ENCODE measurements around the gene PANX1.

Gene PANX1

DNA sequence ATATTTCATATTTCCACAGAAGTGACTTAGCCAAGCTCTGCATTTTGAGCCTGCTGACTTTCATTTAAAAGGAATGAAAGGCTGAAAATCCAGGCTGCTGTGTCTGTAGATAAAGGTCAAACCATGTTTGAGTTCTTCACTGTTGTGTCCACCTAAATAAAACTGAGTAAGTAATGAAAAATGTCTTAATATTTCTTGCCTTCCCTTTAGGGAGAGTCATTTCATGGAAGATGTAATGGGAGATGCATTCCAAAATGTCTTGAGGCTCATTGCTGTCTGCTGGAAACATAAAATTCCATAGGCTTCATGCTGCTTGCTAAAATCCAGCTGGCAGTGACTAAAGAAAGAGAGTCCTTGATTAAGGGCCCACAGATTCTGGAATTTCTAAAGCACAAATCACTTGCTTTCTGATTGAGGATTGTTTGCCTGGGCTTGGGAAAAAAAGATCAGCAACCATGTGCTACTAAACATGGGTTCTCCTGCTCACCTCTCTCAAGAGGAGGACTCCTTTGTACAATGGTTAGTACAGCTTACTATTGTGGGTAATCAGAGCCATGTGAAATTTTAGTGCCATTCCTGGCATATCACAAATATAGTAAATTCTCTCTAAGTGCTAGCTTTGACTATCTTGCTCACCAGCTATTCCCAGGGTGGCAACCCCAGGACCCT lies 56.9 kb downstream of the PANX1 start:
- Histone ChIP-seq H3K4me1 (ENCODE audit: control insufficient read depth, insufficient read depth, low read length, poor library complexity, severe bottlenecking) (no peaks in the 10 kb centered on the region), H3K4me3 (ENCODE audit: extremely low read depth, insufficient read depth, low read length, poor library complexity, severe bottlenecking) (no peak overlapping the region), H3K27ac (ENCODE audit: low read depth, low read length, severe bottlenecking) (no peak overlapping the region), H3K9me3 (ENCODE audit: control insufficient read depth, low read length) (no peaks in the 10 kb centered on the region), H3K36me3 (ENCODE audit: control insufficient read depth, insufficient read depth, low read length) (peaks cover 15% of the 10 kb centered on the region)

DNA sequence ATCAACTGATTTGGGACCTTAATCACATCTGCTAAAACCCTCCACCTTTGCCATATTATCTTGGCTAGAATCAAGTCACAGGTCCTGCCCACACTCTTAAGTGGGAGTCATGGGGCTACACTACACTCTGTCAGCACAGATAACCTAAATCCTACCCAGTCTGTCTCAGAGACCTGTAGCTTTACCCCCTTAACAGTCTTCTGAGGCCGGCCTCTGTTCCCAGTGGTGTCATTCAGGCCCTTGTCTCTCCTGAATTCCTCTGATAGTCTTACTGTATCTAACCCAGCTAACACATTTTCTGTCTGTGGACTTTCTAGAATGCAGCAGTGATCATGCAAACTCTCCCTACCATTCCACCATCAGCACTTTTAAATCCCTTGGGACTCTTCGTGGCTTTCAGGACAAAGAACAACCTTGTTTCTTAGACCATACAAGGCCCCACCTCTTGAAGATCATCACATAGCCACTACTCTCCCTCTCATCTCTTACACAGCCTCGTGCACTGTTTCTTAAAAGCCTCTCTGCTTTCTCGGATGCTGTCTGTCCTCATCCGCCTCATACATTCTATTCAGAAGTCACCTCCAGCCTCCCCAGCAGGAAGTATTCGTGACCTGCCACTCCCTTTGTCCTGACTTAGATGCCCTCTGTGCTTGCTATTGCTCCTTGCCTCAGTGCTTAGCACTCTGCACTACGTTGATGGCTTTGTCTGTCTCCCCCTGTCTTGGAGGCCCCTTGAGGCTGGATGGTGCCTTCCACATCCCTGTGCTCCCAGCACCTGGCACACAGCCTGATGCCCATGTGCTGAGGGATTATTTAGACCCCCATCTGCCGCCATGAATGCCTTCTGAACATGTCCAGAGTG lies 57.9 kb downstream of the PANX1 start:
- H3K4me1 ChIP-seq (ENCODE audit: control insufficient read depth, insufficient read depth, low read length, poor library complexity, severe bottlenecking), result no peaks in the 10 kb centered on the region
- H3K4me3 ChIP-seq (ENCODE audit: extremely low read depth, insufficient read depth, low read length, poor library complexity, severe bottlenecking), result no peak overlapping the region
- peaks cover 5% of the 10 kb centered on the region for H3K36me3 ChIP-seq (ENCODE audit: control insufficient read depth, insufficient read depth, low read length)
- 83% methylated on average over 8 of the region's 8 CpGs for WGBS, 2 experiments (ENCODE audit: insufficient coverage in 2 of 2)
- no peaks in the 10 kb centered on the region for H3K9me3 ChIP-seq (ENCODE audit: control insufficient read depth, low read length)
- no peak overlapping the region for H3K27ac ChIP-seq (ENCODE audit: low read depth, low read length, severe bottlenecking)

GRCh38 chr11:94193288-94193687 lies 64.6 kb downstream of the PANX1 start:
- H3K27ac ChIP-seq (ENCODE audit: low read depth, low read length, severe bottlenecking), result no peak overlapping the region
- WGBS, 2 experiments (ENCODE audit: insufficient coverage in 2 of 2), result 75 to 89% methylated on average over 1 of the region's 1 CpG

DNA sequence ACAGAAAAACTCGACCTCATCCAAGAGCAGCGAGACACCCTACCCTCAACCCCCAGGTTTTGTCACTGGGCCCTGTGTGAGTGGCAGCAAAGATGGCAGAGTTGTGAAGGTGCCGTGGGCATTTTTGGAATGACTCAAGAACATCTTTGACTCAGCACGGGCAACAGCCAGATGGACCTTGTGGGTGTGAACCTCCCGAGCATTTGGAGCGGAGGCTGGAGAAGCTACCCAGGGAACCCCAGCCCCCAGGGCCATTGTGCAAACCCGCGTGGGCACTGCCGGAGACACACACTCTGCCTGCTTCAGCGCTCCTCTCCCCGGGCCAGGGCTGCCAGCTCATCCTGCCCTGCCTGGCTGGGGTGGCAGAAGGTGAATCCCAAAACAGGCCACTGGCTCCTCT lies 66.1 kb downstream of the PANX1 start:
- Histone ChIP-seq H3K9me3 (ENCODE audit: control insufficient read depth, low read length) (no peaks in the 10 kb centered on the region), H3K4me3 (ENCODE audit: extremely low read depth, insufficient read depth, low read length, poor library complexity, severe bottlenecking) (no peak overlapping the region), H3K4me1 (ENCODE audit: control insufficient read depth, insufficient read depth, low read length, poor library complexity, severe bottlenecking) (no peaks in the 10 kb centered on the region), H3K27ac (ENCODE audit: low read depth, low read length, severe bottlenecking) (no peak overlapping the region), H3K36me3 (ENCODE audit: control insufficient read depth, insufficient read depth, low read length) (no peaks in the 10 kb centered on the region)
- 92% methylated on average over 8 to 9 of the region's 11 CpGs for WGBS, 2 experiments (ENCODE audit: insufficient coverage in 2 of 2)

More at GRCh38 chr11:94193288-94193687, 64.6 kb downstream of the PANX1 start:
- H3K9me3 ChIP-seq (ENCODE audit: control insufficient read depth, low read length), result no peaks in the 10 kb centered on the region
- no peaks in the 10 kb centered on the region for H3K4me1 ChIP-seq (ENCODE audit: control insufficient read depth, insufficient read depth, low read length, poor library complexity, severe bottlenecking)
- no peaks in the 10 kb centered on the region for H3K36me3 ChIP-seq (ENCODE audit: control insufficient read depth, insufficient read depth, low read length)
- no peak overlapping the region for H3K4me3 ChIP-seq (ENCODE audit: extremely low read depth, insufficient read depth, low read length, poor library complexity, severe bottlenecking)

DNA sequence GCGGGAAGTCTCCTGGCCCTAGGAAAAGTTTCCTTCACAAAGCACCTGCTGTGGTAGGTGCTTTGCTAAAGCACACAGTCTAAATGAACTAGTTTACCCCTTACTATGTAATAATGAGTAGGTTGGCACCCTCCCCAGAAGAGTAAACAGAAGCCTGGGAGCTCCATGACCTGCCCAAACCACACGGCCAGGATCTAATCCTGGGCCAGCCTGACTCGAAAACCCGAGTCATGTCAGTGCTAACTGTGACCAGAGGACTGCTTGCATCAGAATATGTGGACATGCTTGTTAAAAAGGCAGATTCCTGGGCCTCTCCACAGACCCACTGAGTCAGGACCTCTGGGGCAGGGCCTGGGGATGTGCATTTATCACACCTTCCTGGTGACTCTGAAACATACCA lies 67.7 kb downstream of the PANX1 start:
- H3K36me3 ChIP-seq (ENCODE audit: control insufficient read depth, insufficient read depth, low read length), result no peaks in the 10 kb centered on the region
- 93% methylated on average over 3 to 4 of the region's 4 CpGs for WGBS, 2 experiments (ENCODE audit: insufficient coverage in 2 of 2)

DNA sequence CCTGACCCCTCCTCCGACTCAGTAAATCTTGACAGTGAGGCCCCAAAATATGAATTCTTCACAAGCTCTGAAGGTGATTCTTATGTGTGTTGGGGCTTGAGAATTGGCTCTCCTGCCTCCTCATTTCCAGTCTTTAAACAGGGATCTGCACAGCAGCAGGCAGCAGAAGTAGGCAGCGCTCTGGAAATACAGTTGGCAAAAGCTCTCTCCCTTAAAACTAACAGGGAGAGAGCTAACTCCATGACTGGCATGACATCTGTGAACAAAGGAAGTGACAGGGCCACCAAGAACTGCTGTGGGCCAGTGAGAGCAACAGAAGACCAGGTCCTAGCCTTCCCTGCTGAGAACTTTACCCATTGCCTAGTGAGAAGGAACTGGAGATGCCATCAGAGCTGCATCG lies 70.1 kb downstream of the PANX1 start:
- Histone ChIP-seq H3K4me1 (ENCODE audit: control insufficient read depth, insufficient read depth, low read length, poor library complexity, severe bottlenecking) (no peaks in the 10 kb centered on the region), H3K9me3 (ENCODE audit: control insufficient read depth, low read length) (no peaks in the 10 kb centered on the region), H3K27ac (ENCODE audit: low read depth, low read length, severe bottlenecking) (no peak overlapping the region), H3K4me3 (ENCODE audit: extremely low read depth, insufficient read depth, low read length, poor library complexity, severe bottlenecking) (no peak overlapping the region), H3K36me3 (ENCODE audit: control insufficient read depth, insufficient read depth, low read length) (no peaks in the 10 kb centered on the region)
- WGBS, 2 experiments (ENCODE audit: insufficient coverage in 2 of 2), result 80% methylated on average over 2 of the region's 3 CpGs; no CpG with 5 or more reads in 1 of the 2 experiments

More for the DNA sequence above, 67.7 kb downstream of the PANX1 start:
- Histone ChIP-seq H3K4me3 (ENCODE audit: extremely low read depth, insufficient read depth, low read length, poor library complexity, severe bottlenecking) (no peak overlapping the region), H3K4me1 (ENCODE audit: control insufficient read depth, insufficient read depth, low read length, poor library complexity, severe bottlenecking) (no peaks in the 10 kb centered on the region), H3K27ac (ENCODE audit: low read depth, low read length, severe bottlenecking) (no peak overlapping the region), H3K9me3 (ENCODE audit: control insufficient read depth, low read length) (no peaks in the 10 kb centered on the region)

GRCh38 chr11:94199136-94200130 lies 70.8 kb downstream of the PANX1 start:
- H3K4me1 ChIP-seq (ENCODE audit: control insufficient read depth, insufficient read depth, low read length, poor library complexity, severe bottlenecking), result no peaks in the 10 kb centered on the region
- H3K4me3 ChIP-seq (ENCODE audit: extremely low read depth, insufficient read depth, low read length, poor library complexity, severe bottlenecking), result no peak overlapping the region
- 63 to 94% methylated on average over 2 to 3 of the region's 5 CpGs for WGBS, 2 experiments (ENCODE audit: insufficient coverage in 2 of 2)
- H3K36me3 ChIP-seq (ENCODE audit: control insufficient read depth, insufficient read depth, low read length), result no peaks in the 10 kb centered on the region
- no peaks in the 10 kb centered on the region for H3K9me3 ChIP-seq (ENCODE audit: control insufficient read depth, low read length)
- H3K27ac ChIP-seq (ENCODE audit: low read depth, low read length, severe bottlenecking), result no peak overlapping the region

DNA sequence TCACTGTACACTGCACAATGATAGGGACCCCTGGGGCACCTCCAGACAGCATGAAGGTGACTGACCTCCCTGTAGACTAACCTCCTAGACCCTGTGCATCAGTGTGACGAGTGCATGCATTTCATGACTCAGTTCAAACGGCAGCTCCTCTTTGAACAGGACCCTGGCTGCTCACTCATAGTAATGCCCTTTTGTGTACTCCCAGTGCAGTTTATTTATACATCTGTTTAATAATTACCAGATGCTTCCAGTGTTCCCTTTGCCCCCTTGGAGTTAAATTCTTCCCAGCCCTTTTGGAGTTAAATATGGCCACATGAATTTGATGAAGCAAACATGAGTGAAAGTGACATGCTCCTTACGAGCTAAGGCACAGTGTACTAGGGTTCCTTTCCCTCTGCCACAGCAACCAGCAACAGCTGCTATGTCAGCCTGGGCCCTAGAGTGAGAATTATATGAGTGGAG lies 72.4 kb downstream of the PANX1 start:
- no peaks in the 10 kb centered on the region for H3K9me3 ChIP-seq (ENCODE audit: control insufficient read depth, low read length)
- no peak overlapping the region for H3K27ac ChIP-seq (ENCODE audit: low read depth, low read length, severe bottlenecking)
- H3K4me1 ChIP-seq (ENCODE audit: control insufficient read depth, insufficient read depth, low read length, poor library complexity, severe bottlenecking), result no peaks in the 10 kb centered on the region
- H3K4me3 ChIP-seq (ENCODE audit: extremely low read depth, insufficient read depth, low read length, poor library complexity, severe bottlenecking), result no peak overlapping the region
- no peaks in the 10 kb centered on the region for H3K36me3 ChIP-seq (ENCODE audit: control insufficient read depth, insufficient read depth, low read length)
- 88 to 94% methylated on average over 1 to 2 of the region's 3 CpGs for WGBS, 2 experiments (ENCODE audit: insufficient coverage in 2 of 2)

DNA sequence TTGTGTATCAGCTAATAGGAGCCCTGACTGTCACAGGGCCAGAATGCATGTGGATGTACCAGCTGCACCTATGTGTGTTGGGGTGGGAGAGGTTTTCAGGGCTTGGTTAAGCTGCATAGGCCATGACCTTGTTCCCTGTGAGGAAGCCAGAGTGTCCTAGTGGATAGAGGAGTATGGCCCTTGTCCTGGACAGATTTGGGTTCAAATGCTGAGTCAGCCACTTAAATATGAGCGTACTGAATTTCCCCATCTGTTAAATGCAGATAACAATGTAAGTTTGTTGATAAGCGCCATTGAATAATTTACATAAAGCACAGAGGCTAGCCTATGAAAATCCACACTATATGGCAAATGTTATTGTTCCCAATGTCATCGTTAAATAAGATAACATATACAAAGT lies 74.4 kb downstream of the PANX1 start:
- H3K27ac ChIP-seq (ENCODE audit: low read depth, low read length, severe bottlenecking), result no peak overlapping the region
- H3K4me3 ChIP-seq (ENCODE audit: extremely low read depth, insufficient read depth, low read length, poor library complexity, severe bottlenecking), result no peak overlapping the region
- H3K4me1 ChIP-seq (ENCODE audit: control insufficient read depth, insufficient read depth, low read length, poor library complexity, severe bottlenecking), result no peaks in the 10 kb centered on the region
- H3K36me3 ChIP-seq (ENCODE audit: control insufficient read depth, insufficient read depth, low read length), result no peaks in the 10 kb centered on the region
- 80% methylated on average over 1 of the region's 3 CpGs; no CpG with 5 or more reads in 1 of the 2 experiments for WGBS, 2 experiments (ENCODE audit: insufficient coverage in 2 of 2)
- H3K9me3 ChIP-seq (ENCODE audit: control insufficient read depth, low read length), result no peaks in the 10 kb centered on the region

GRCh38 chr11:94211261-94211830 lies 82.7 kb downstream of the PANX1 start:
- WGBS, 2 experiments (ENCODE audit: insufficient coverage in 2 of 2), result 83% methylated on average over 1 of the region's 2 CpGs; no CpG with 5 or more reads in 1 of the 2 experiments
- no peaks in the 10 kb centered on the region for H3K9me3 ChIP-seq (ENCODE audit: control insufficient read depth, low read length)

More at GRCh38 chr11:94211261-94211830, 82.7 kb downstream of the PANX1 start:
- H3K4me1 ChIP-seq (ENCODE audit: control insufficient read depth, insufficient read depth, low read length, poor library complexity, severe bottlenecking), result no peaks in the 10 kb centered on the region
- no peaks in the 10 kb centered on the region for H3K36me3 ChIP-seq (ENCODE audit: control insufficient read depth, insufficient read depth, low read length)
- H3K4me3 ChIP-seq (ENCODE audit: extremely low read depth, insufficient read depth, low read length, poor library complexity, severe bottlenecking), result no peak overlapping the region
- H3K27ac ChIP-seq (ENCODE audit: low read depth, low read length, severe bottlenecking), result no peak overlapping the region
